Right lobe of liver (tissue), 4 donors: ENCODE data around the gene NFAT5.

Experiments used
- POLR2A ChIP-seq: fragments of 450-650 bp; IDR thresholded peaks from one replicate; pipeline ENCODE4 v1.6.1; 2017; ENCODE audit warnings: antibody characterized with exemption, mild to moderate bottlenecking
- TF ChIP-seq, protein P1 (sequence below), 4 donors: fragments of 200-600 bp in 3 of 4; fragments of 450-650 bp in 1 of 4; IDR thresholded peaks; one replicate each; pipeline versions ENCODE4 v1.5.1 to v1.8.0; 2016 to 2022; ENCODE audit warnings: antibody characterized with exemption in 4 of 4, mild to moderate bottlenecking in 2 of 4
- donor health status: DM: no; HTN: no; CAD: no.
- donor health status: DM: no; HTN: no; CAD: no.
- donor health status: DM: no; HTN: yes; CAD: no.

DNA sequence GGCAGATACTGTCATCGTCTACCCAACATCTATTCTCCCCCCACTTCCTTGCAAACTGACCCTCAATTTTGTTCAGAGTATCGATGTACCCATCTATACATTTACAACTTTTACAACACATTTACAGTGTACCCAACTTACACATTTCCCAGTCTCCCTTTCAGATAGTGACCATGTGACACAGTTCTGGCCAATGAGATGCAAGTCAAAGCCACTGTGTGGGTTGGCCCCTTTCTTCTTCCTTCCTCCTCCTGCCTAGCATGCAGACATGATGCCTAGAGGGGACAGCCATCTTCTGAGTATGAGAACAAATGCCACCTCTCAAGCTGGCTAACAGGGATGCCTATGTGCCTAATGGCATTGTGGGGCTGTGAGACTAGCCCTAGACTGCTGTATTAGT lies 11.3 kb upstream of the NFAT5 start:
- TF ChIP-seq, protein P1, sequence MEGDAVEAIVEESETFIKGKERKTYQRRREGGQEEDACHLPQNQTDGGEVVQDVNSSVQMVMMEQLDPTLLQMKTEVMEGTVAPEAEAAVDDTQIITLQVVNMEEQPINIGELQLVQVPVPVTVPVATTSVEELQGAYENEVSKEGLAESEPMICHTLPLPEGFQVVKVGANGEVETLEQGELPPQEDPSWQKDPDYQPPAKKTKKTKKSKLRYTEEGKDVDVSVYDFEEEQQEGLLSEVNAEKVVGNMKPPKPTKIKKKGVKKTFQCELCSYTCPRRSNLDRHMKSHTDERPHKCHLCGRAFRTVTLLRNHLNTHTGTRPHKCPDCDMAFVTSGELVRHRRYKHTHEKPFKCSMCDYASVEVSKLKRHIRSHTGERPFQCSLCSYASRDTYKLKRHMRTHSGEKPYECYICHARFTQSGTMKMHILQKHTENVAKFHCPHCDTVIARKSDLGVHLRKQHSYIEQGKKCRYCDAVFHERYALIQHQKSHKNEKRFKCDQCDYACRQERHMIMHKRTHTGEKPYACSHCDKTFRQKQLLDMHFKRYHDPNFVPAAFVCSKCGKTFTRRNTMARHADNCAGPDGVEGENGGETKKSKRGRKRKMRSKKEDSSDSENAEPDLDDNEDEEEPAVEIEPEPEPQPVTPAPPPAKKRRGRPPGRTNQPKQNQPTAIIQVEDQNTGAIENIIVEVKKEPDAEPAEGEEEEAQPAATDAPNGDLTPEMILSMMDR (IDR thresholded peaks at IDR 0.05) = no peak
- TF ChIP-seq POLR2A = no peak
